ENCODE results near the gene MTA2.

- TF ChIP-seq CTCF (IDR thresholded peaks at IDR 0.05) (no peak), MYC (IDR thresholded peaks at IDR 0.05; ENCODE audit: borderline replicate concordance, low read length) (no peak), KDM1A (IDR thresholded peaks at IDR 0.05; ENCODE audit: low read depth) (no peak), POLR2A (IDR thresholded peaks at IDR 0.05; ENCODE audit: low read length) (no peak), RAD21 (conservative IDR thresholded peaks at IDR 0.05 in 1 of 2, IDR thresholded peaks at IDR 0.05 in 1 of 2) (no peak), EP300 (IDR thresholded peaks at IDR 0.05) (no peak), RNF2 (IDR thresholded peaks at IDR 0.05; ENCODE audit: borderline replicate concordance, low read depth) (no peak)
Measured at GRCh38 chr11:62607714-62608113, 6.0 kb upstream of the MTA2 start.
